Measurements from ENCODE around the gene ADORA3. TPM values are rescaled to one million over a fixed set of nuclear protein-coding genes. Genes with fewer than 3 reads are reported as not detected.

ADORA3 gene
- total RNA-seq, 4 donors from 2014 or later, result 0.91 to 2.1 (median 1.8) TPM

- TF ChIP-seq, protein P1, sequence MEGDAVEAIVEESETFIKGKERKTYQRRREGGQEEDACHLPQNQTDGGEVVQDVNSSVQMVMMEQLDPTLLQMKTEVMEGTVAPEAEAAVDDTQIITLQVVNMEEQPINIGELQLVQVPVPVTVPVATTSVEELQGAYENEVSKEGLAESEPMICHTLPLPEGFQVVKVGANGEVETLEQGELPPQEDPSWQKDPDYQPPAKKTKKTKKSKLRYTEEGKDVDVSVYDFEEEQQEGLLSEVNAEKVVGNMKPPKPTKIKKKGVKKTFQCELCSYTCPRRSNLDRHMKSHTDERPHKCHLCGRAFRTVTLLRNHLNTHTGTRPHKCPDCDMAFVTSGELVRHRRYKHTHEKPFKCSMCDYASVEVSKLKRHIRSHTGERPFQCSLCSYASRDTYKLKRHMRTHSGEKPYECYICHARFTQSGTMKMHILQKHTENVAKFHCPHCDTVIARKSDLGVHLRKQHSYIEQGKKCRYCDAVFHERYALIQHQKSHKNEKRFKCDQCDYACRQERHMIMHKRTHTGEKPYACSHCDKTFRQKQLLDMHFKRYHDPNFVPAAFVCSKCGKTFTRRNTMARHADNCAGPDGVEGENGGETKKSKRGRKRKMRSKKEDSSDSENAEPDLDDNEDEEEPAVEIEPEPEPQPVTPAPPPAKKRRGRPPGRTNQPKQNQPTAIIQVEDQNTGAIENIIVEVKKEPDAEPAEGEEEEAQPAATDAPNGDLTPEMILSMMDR (IDR thresholded peaks at IDR 0.05), result no peak
- no peak for TF ChIP-seq POLR2A (IDR thresholded peaks at IDR 0.05)
- no peak overlapping the region for H3K4me3 ChIP-seq (ENCODE audit: low read depth, poor library complexity, severe bottlenecking)
- intact Hi-C loops (cut with DNase I; ENCODE audit: low total_unique reads), result no loop called here
- 95 to 96% methylated on average over 2 of the region's 2 CpGs for WGBS, 2 donors
- no peak for DNase-seq (ENCODE audit: low spot score in 2 of 2)
Measured at GRCh38 chr1:111465754-111466153, 37.7 kb downstream of the ADORA3 start.

GRCh38 chr1:111463029-111463683 is 40.3 kb downstream of the ADORA3 start:
- no peak overlapping the region for H3K4me3 ChIP-seq (ENCODE audit: low read depth, poor library complexity, severe bottlenecking)
- intact Hi-C loops (cut with DNase I; ENCODE audit: low total_unique reads), result no loop called here
- DNase-seq (ENCODE audit: low spot score in 2 of 2), result no peak
- 68 to 81% methylated on average over 4 of the region's 4 CpGs for WGBS, 2 donors
- TF ChIP-seq, protein P1 (IDR thresholded peaks at IDR 0.05), result no peak
- TF ChIP-seq POLR2A (IDR thresholded peaks at IDR 0.05), result no peak

GRCh38 chr1:111462370-111463028 is 40.9 kb downstream of the ADORA3 start:
- intact Hi-C loops (cut with DNase I; ENCODE audit: low total_unique reads), result no loop called here
- TF ChIP-seq POLR2A (IDR thresholded peaks at IDR 0.05), result no peak
- TF ChIP-seq, protein P1 (IDR thresholded peaks at IDR 0.05), result no peak
- WGBS, 2 donors, result 92% methylated on average over 4 of the region's 4 CpGs
- DNase-seq (ENCODE audit: low spot score in 2 of 2), result no peak
- no peak overlapping the region for H3K4me3 ChIP-seq (ENCODE audit: low read depth, poor library complexity, severe bottlenecking)

GRCh38 chr1:111461765-111462164 is 41.7 kb downstream of the ADORA3 start:
- DNase-seq (ENCODE audit: low spot score in 2 of 2), result no peak
- TF ChIP-seq, protein P1 (IDR thresholded peaks at IDR 0.05), result no peak
- intact Hi-C loops (cut with DNase I; ENCODE audit: low total_unique reads), result no loop called here
- H3K4me3 ChIP-seq (ENCODE audit: low read depth, poor library complexity, severe bottlenecking), result no peak overlapping the region
- WGBS, 2 donors, result 97 to 98% methylated on average over 6 of the region's 6 CpGs

DNA sequence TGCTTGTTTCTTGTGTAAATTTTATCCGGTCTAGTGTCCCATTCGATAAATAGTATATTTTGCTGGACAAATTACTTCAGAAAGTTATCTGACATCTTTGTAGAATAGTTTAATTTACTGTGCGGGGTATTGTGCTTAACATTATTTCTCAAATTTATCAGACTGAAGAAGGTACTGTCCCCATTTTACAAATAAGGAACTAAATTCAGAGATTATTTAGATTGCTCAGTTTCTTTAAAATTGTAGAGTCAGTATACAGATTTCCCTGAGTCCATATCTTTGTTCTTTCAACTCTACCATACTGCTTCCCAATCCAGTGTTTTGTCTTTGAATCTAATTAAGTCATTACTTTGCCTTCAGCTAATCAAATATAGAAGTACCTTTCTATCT is 47.8 kb downstream of the ADORA3 start:
- 92 to 94% methylated on average over 3 of the region's 3 CpGs for WGBS, 2 donors
- H3K4me3 ChIP-seq (ENCODE audit: low read depth, poor library complexity, severe bottlenecking), result no peak overlapping the region
- intact Hi-C loops (cut with DNase I; ENCODE audit: low total_unique reads), result no loop called here
- no peak for TF ChIP-seq POLR2A (IDR thresholded peaks at IDR 0.05)
- TF ChIP-seq, protein P1 (IDR thresholded peaks at IDR 0.05), result no peak
- no peak for DNase-seq (ENCODE audit: low spot score in 2 of 2)
